ENCODE measurements around the gene TRAF4.
A peak's percentile ranks its signal among the peaks of the same experiment; 100 is the strongest.

The TRAF4 gene

GRCh38 chr17:28741358-28742349, 2.2 kb upstream of the TRAF4 start:
- Histone ChIP-seq H3K27me3 (ENCODE audit: control insufficient read depth in 2 of 2, insufficient read depth in 2 of 2, low read length in 2 of 2) (no peaks in the 10 kb centered on the region), H3K9me3 (ENCODE audit: control insufficient read depth in 2 of 2, low read length in 2 of 2) (no peaks in the 10 kb centered on the region), H3K9ac (ENCODE audit: low read depth in 1 of 2, low read length in 2 of 2) (peak overlapping the region; percentile 9 to 47), H3K27ac (ENCODE audit: low read depth in 2 of 2, low read length in 2 of 2) (peak overlapping the region in 1 of 2 donors; percentile 32), H3K4me3 (ENCODE audit: low read length in 2 of 2) (no peak overlapping the region), H3K36me3 (ENCODE audit: control insufficient read depth in 2 of 2, insufficient read depth in 2 of 2, low read length in 2 of 2) (no peaks in the 10 kb centered on the region), H3K4me1 (ENCODE audit: control insufficient read depth in 2 of 2, insufficient read depth in 2 of 2, low read length in 2 of 2) (peaks cover 49% of the 10 kb centered on the region in 2 donors)

GRCh38 chr17:28744104-28744971, 527 bp downstream of the TRAF4 start:
- H3K9ac ChIP-seq (ENCODE audit: low read depth in 1 of 2, low read length in 2 of 2): peak overlapping the region; percentile 83 to 94
- H3K27me3 ChIP-seq (ENCODE audit: control insufficient read depth in 2 of 2, insufficient read depth in 2 of 2, low read length in 2 of 2): no peaks in the 10 kb centered on the region
- H3K4me3 ChIP-seq (ENCODE audit: low read length in 2 of 2): peak overlapping the region; percentile 76 to 83
- peaks cover 60 to 68% of the 10 kb centered on the region in 2 donors for H3K4me1 ChIP-seq (ENCODE audit: control insufficient read depth in 2 of 2, insufficient read depth in 2 of 2, low read length in 2 of 2)
- peaks cover 20 to 22% of the 10 kb centered on the region in 2 donors for H3K36me3 ChIP-seq (ENCODE audit: control insufficient read depth in 2 of 2, insufficient read depth in 2 of 2, low read length in 2 of 2)
- peak overlapping the region; percentile 97 to 98 for H3K27ac ChIP-seq (ENCODE audit: low read depth in 2 of 2, low read length in 2 of 2)
- H3K9me3 ChIP-seq (ENCODE audit: control insufficient read depth in 2 of 2, low read length in 2 of 2): no peaks in the 10 kb centered on the region

GRCh38 chr17:28744972-28745785, 1.4 kb downstream of the TRAF4 start:
- no peaks in the 10 kb centered on the region for H3K9me3 ChIP-seq (ENCODE audit: control insufficient read depth in 2 of 2, low read length in 2 of 2)
- no peaks in the 10 kb centered on the region for H3K27me3 ChIP-seq (ENCODE audit: control insufficient read depth in 2 of 2, insufficient read depth in 2 of 2, low read length in 2 of 2)
- peak overlapping the region; percentile 83 to 94 for H3K9ac ChIP-seq (ENCODE audit: low read depth in 1 of 2, low read length in 2 of 2)
- peaks cover 21 to 26% of the 10 kb centered on the region in 2 donors for H3K36me3 ChIP-seq (ENCODE audit: control insufficient read depth in 2 of 2, insufficient read depth in 2 of 2, low read length in 2 of 2)
- H3K27ac ChIP-seq (ENCODE audit: low read depth in 2 of 2, low read length in 2 of 2): peak overlapping the region; percentile 97 to 98
- H3K4me1 ChIP-seq (ENCODE audit: control insufficient read depth in 2 of 2, insufficient read depth in 2 of 2, low read length in 2 of 2): peaks cover 61 to 69% of the 10 kb centered on the region in 2 donors
- peak overlapping the region; percentile 76 to 83 for H3K4me3 ChIP-seq (ENCODE audit: low read length in 2 of 2)

- Histone ChIP-seq H3K36me3 (ENCODE audit: control insufficient read depth in 2 of 2, insufficient read depth in 2 of 2, low read length in 2 of 2) (peaks cover 25 to 33% of the 10 kb centered on the region in 2 donors), H3K4me1 (ENCODE audit: control insufficient read depth in 2 of 2, insufficient read depth in 2 of 2, low read length in 2 of 2) (peaks cover 57 to 70% of the 10 kb centered on the region in 2 donors), H3K9me3 (ENCODE audit: control insufficient read depth in 2 of 2, low read length in 2 of 2) (no peaks in the 10 kb centered on the region), H3K27ac (ENCODE audit: low read depth in 2 of 2, low read length in 2 of 2) (peak overlapping the region; percentile 97 to 98), H3K27me3 (ENCODE audit: control insufficient read depth in 2 of 2, insufficient read depth in 2 of 2, low read length in 2 of 2) (no peaks in the 10 kb centered on the region), H3K4me3 (ENCODE audit: low read length in 2 of 2) (peak overlapping the region; percentile 76 to 83), H3K9ac (ENCODE audit: low read depth in 1 of 2, low read length in 2 of 2) (peak overlapping the region; percentile 83 to 94)
These were observed 2.1 kb downstream of the TRAF4 start for GRCh38 chr17:28745786-28746411.

GRCh38 chr17:28746611-28747050, 2.8 kb downstream of the TRAF4 start:
- Histone ChIP-seq H3K36me3 (ENCODE audit: control insufficient read depth in 2 of 2, insufficient read depth in 2 of 2, low read length in 2 of 2) (peaks cover 27 to 34% of the 10 kb centered on the region in 2 donors), H3K4me1 (ENCODE audit: control insufficient read depth in 2 of 2, insufficient read depth in 2 of 2, low read length in 2 of 2) (peaks cover 51 to 65% of the 10 kb centered on the region in 2 donors), H3K27me3 (ENCODE audit: control insufficient read depth in 2 of 2, insufficient read depth in 2 of 2, low read length in 2 of 2) (no peaks in the 10 kb centered on the region), H3K4me3 (ENCODE audit: low read length in 2 of 2) (peak overlapping the region; percentile 76 to 83), H3K9me3 (ENCODE audit: control insufficient read depth in 2 of 2, low read length in 2 of 2) (no peaks in the 10 kb centered on the region), H3K9ac (ENCODE audit: low read depth in 1 of 2, low read length in 2 of 2) (peak overlapping the region; percentile 70 to 83), H3K27ac (ENCODE audit: low read depth in 2 of 2, low read length in 2 of 2) (peak overlapping the region; percentile 97 to 98)

- peak overlapping the region; percentile 97 to 98 for H3K27ac ChIP-seq (ENCODE audit: low read depth in 2 of 2, low read length in 2 of 2)
- peak overlapping the region; percentile 76 to 83 for H3K4me3 ChIP-seq (ENCODE audit: low read length in 2 of 2)
- H3K9ac ChIP-seq (ENCODE audit: low read depth in 1 of 2, low read length in 2 of 2): peak overlapping the region; percentile 34 to 83
These were observed 3.4 kb downstream of the TRAF4 start for GRCh38 chr17:28747051-28747691.

GRCh38 chr17:28747801-28748750, 4.3 kb downstream of the TRAF4 start:
- Histone ChIP-seq H3K4me3 (ENCODE audit: low read length in 2 of 2) (peak overlapping the region; percentile 76 to 83), H3K27ac (ENCODE audit: low read depth in 2 of 2, low read length in 2 of 2) (peak overlapping the region; percentile 97 to 98), H3K9ac (ENCODE audit: low read depth in 1 of 2, low read length in 2 of 2) (peak overlapping the region; percentile 24 to 83), H3K9me3 (ENCODE audit: control insufficient read depth in 2 of 2, low read length in 2 of 2) (no peaks in the 10 kb centered on the region), H3K4me1 (ENCODE audit: control insufficient read depth in 2 of 2, insufficient read depth in 2 of 2, low read length in 2 of 2) (peaks cover 39 to 52% of the 10 kb centered on the region in 2 donors), H3K36me3 (ENCODE audit: control insufficient read depth in 2 of 2, insufficient read depth in 2 of 2, low read length in 2 of 2) (peaks cover 27 to 40% of the 10 kb centered on the region in 2 donors), H3K27me3 (ENCODE audit: control insufficient read depth in 2 of 2, insufficient read depth in 2 of 2, low read length in 2 of 2) (no peaks in the 10 kb centered on the region)

More at GRCh38 chr17:28747051-28747691, 3.4 kb downstream of the TRAF4 start:
- peaks cover 27 to 35% of the 10 kb centered on the region in 2 donors for H3K36me3 ChIP-seq (ENCODE audit: control insufficient read depth in 2 of 2, insufficient read depth in 2 of 2, low read length in 2 of 2)
- no peaks in the 10 kb centered on the region for H3K9me3 ChIP-seq (ENCODE audit: control insufficient read depth in 2 of 2, low read length in 2 of 2)
- peaks cover 47 to 59% of the 10 kb centered on the region in 2 donors for H3K4me1 ChIP-seq (ENCODE audit: control insufficient read depth in 2 of 2, insufficient read depth in 2 of 2, low read length in 2 of 2)
- H3K27me3 ChIP-seq (ENCODE audit: control insufficient read depth in 2 of 2, insufficient read depth in 2 of 2, low read length in 2 of 2): no peaks in the 10 kb centered on the region

GRCh38 chr17:28748852-28749515, 5.2 kb downstream of the TRAF4 start:
- Histone ChIP-seq H3K4me1 (ENCODE audit: control insufficient read depth in 2 of 2, insufficient read depth in 2 of 2, low read length in 2 of 2) (peaks cover 34 to 48% of the 10 kb centered on the region in 2 donors), H3K4me3 (ENCODE audit: low read length in 2 of 2) (no peak overlapping the region), H3K9me3 (ENCODE audit: control insufficient read depth in 2 of 2, low read length in 2 of 2) (no peaks in the 10 kb centered on the region), H3K27ac (ENCODE audit: low read depth in 2 of 2, low read length in 2 of 2) (peak overlapping the region in 1 of 2 donors; percentile 56), H3K27me3 (ENCODE audit: control insufficient read depth in 2 of 2, insufficient read depth in 2 of 2, low read length in 2 of 2) (no peaks in the 10 kb centered on the region), H3K9ac (ENCODE audit: low read depth in 1 of 2, low read length in 2 of 2) (peak overlapping the region in 1 of 2 donors; percentile 26), H3K36me3 (ENCODE audit: control insufficient read depth in 2 of 2, insufficient read depth in 2 of 2, low read length in 2 of 2) (peaks cover 27 to 40% of the 10 kb centered on the region in 2 donors)

Measured in mucosa of rectum (tissue), 2 donors.